ENCODE measurements around the gene CIAO2B. TPM values are rescaled to one million over a fixed set of nuclear protein-coding genes. Genes with fewer than 3 reads are reported as not detected.
"Not testable (repeated sequence)": the region's sequence is repeated elsewhere in the genome, so short reads cannot be mapped to it uniquely, and the experiment has no call there.

Gene CIAO2B
- total RNA-seq, 2 donors from 2014 or later, result 80.2 to 159 TPM

- WGBS, result 46% methylated on average over 3 of the region's 3 CpGs
- DNase-seq (ENCODE audit: low spot score), result no peak
- TF ChIP-seq POLR2AphosphoS5 (IDR thresholded peaks at IDR 0.05) (no peak), CTCF (IDR thresholded peaks at IDR 0.05) (no peak), POLR2A (IDR thresholded peaks at IDR 0.05) (no peak)
- Histone ChIP-seq H3K4me3 (no peak overlapping the region), H3K4me1 (replicated peaks) (no peaks in the 10 kb centered on the region), H3K27me3 (replicated peaks; ENCODE audit: insufficient read depth) (no peaks in the 10 kb centered on the region), H3K36me3 (no peaks in the 10 kb centered on the region), H3K27ac (no peak overlapping the region), H3K9me3 (no peaks in the 10 kb centered on the region)
- intact Hi-C loops (cut with DNase I), result loop anchor here (1.0 kb wide), 1 partner anchor 27 kb away; the partner anchor contains the start of gene RRAD
These were observed 36.0 kb downstream of the CIAO2B start for GRCh38 chr16:66898207-66898606.

- H3K4me1 ChIP-seq (replicated peaks); DNase-seq (ENCODE audit: low spot score); H3K36me3 ChIP-seq; H3K9me3 ChIP-seq; H3K4me3 ChIP-seq; H3K27me3 ChIP-seq (replicated peaks; ENCODE audit: insufficient read depth); intact Hi-C loops (cut with DNase I); H3K27ac ChIP-seq: not testable (repeated sequence)
- WGBS, result 72% methylated on average over 5 of the region's 5 CpGs
These were observed 37.5 kb downstream of the CIAO2B start for GRCh38 chr16:66896682-66897081.

GRCh38 chr16:66895999-66896398, 38.2 kb downstream of the CIAO2B start:
- no peaks in the 10 kb centered on the region for H3K9me3 ChIP-seq
- TF ChIP-seq POLR2AphosphoS5 (IDR thresholded peaks at IDR 0.05) (no peak), CTCF (IDR thresholded peaks at IDR 0.05) (no peak), POLR2A (IDR thresholded peaks at IDR 0.05) (no peak)
- intact Hi-C loops (cut with DNase I), result no loop called here
- no peak for DNase-seq (ENCODE audit: low spot score)
- WGBS, result 98% methylated on average over 3 of the region's 3 CpGs
- no peaks in the 10 kb centered on the region for H3K36me3 ChIP-seq
- H3K4me1 ChIP-seq (replicated peaks), result no peaks in the 10 kb centered on the region
- no peaks in the 10 kb centered on the region for H3K27me3 ChIP-seq (replicated peaks; ENCODE audit: insufficient read depth)
- no peak overlapping the region for H3K4me3 ChIP-seq
- no peak overlapping the region for H3K27ac ChIP-seq

GRCh38 chr16:66895689-66895979, 38.6 kb downstream of the CIAO2B start:
- intact Hi-C loops (cut with DNase I), result no loop called here
- no peaks in the 10 kb centered on the region for H3K36me3 ChIP-seq
- WGBS, result 83% methylated on average over 5 of the region's 5 CpGs
- H3K27ac ChIP-seq, result no peak overlapping the region
- no peaks in the 10 kb centered on the region for H3K4me1 ChIP-seq (replicated peaks)
- TF ChIP-seq CTCF (IDR thresholded peaks at IDR 0.05), result no peak
- no peak for TF ChIP-seq POLR2A (IDR thresholded peaks at IDR 0.05)
- TF ChIP-seq POLR2AphosphoS5 (IDR thresholded peaks at IDR 0.05), result no peak
- H3K4me3 ChIP-seq, result no peak overlapping the region
- DNase-seq (ENCODE audit: low spot score), result no peak
- H3K9me3 ChIP-seq, result no peaks in the 10 kb centered on the region
- H3K27me3 ChIP-seq (replicated peaks; ENCODE audit: insufficient read depth), result no peaks in the 10 kb centered on the region

- H3K9me3 ChIP-seq, result no peaks in the 10 kb centered on the region
- H3K4me1 ChIP-seq (replicated peaks), result no peaks in the 10 kb centered on the region
- intact Hi-C loops (cut with DNase I), result loop anchor here (5.0 kb wide), 1 partner anchor 262 kb away; the partner anchor contains the start of genes FBXL8 and TRADD
- no peak overlapping the region for H3K27ac ChIP-seq
- peak; percentile 34 for DNase-seq (ENCODE audit: low spot score)
- no peak overlapping the region for H3K4me3 ChIP-seq
- TF ChIP-seq CTCF (IDR thresholded peaks at IDR 0.05) (peak; percentile 39 to 74 (median 63)), POLR2A (IDR thresholded peaks at IDR 0.05) (no peak)
- no peaks in the 10 kb centered on the region for H3K27me3 ChIP-seq (replicated peaks; ENCODE audit: insufficient read depth)
- 37% methylated on average over 11 of the region's 11 CpGs for WGBS
- no peaks in the 10 kb centered on the region for H3K36me3 ChIP-seq
These were observed 39.1 kb downstream of the CIAO2B start for GRCh38 chr16:66894948-66895688.
